Pancreas (tissue), 10 donors: ENCODE results near the gene TAMM41. TPM values are rescaled to one million over a fixed set of nuclear protein-coding genes. Genes with fewer than 3 reads are reported as not detected.

ENCODE experiments used
- ATAC-seq, 4 donors: fragments of 200-7000 bp; cut with Tn5 transposase; one replicate each; pipeline versions ENCODE4 v1.8.0 to v1.9.1; 2020; ENCODE audit warnings: mild to moderate bottlenecking in 4 of 4, moderate library complexity in 4 of 4
- DNase-seq, 6 donors: peaks; one replicate each; pipeline ENCODE4 v3.0.0-alpha.2; 2020
- FAIRE-seq: peaks from 2 replicates; lab custom pipeline; 2012; peaks lifted over from hg19 to GRCh38; lab: Jason Lieb, UNC
- H3K27ac ChIP-seq, 4 donors: fragments of 200-600 bp; sonication (generic); 1 replicate in 3 of 4; 2 replicates in 1 of 4; pipeline versions ENCODE4 v1.5.0 to v1.8.0; 2020
- H3K27me3 ChIP-seq, 4 donors: fragments of 200-600 bp; one replicate each; pipeline ENCODE4 v1.8.0; 2021
- H3K36me3 ChIP-seq, 3 donors: fragments of 200-600 bp; sonication (generic) in 1 of 3; one replicate each; pipeline versions ENCODE4 v1.5.0 to v1.8.0; 2020 to 2021
- H3K4me1 ChIP-seq, 3 donors: fragments of 200-600 bp; one replicate each; pipeline ENCODE4 v1.8.0; 2021
- H3K4me3 ChIP-seq, 4 donors: fragments of 200-600 bp; sonication (generic) in 2 of 4; one replicate each; pipeline versions ENCODE4 v1.5.0 to v1.8.0; 2020 to 2021
- H3K9me3 ChIP-seq, 4 donors: fragments of 200-600 bp; one replicate each; pipeline ENCODE4 v1.8.0; 2021
- CTCF ChIP-seq, 4 donors: fragments of 200-600 bp; sonication (generic) in 3 of 4; IDR thresholded peaks; one replicate each; pipeline versions ENCODE4 v1.5.0 to v1.8.0; 2021; ENCODE audit warnings: antibody characterized with exemption in 4 of 4
- WGBS, 2 donors: extraction: QIAGEN DNeasy Blood & Tissue Kit; methylation state at CpG; one replicate each; pipeline ENCODE4 v1.1.7; 2013; 5-methylcytosine and 5-hydroxymethylcytosine counted together
- intact Hi-C, 3 donors: fragments of 100-400 bp; cut with DNase I; formaldehyde crosslinking; loops; one replicate each; pipeline versions ENCODE4 v1.11.1 to v1.14.2; 2022
- polyA plus RNA-seq, 2 donors: library from polyadenylated mRNA; stranded (reverse); fragments of 200-250 nt; gene quantifications; one replicate each; pipeline ENCODE4 v1.2.3, GENCODE V29; 2013
- total RNA-seq, 6 donors: library from RNA; stranded (reverse); fragmentation: NEBNext Ultra II Directional in 4 of 6; extraction: Animal tissue kit (Norgen Biotek cat#: 25700) in 4 of 6; gene quantifications; one replicate each; pipeline versions ENCODE4 v1.2.1 to v1.2.4, GENCODE V29; 2021 to 2023
- donor health status: healthy with polysubstance abuse.
- donor health status: DM: no; HTN: no; CAD: no; lungs with moderate emphysema.
- donor health status: DM: no; HTN: no; CAD: no.
- donor health status: control.
- donor health status: control.
- donor health status: Bipolar disorder and iron deficiency.
- donor health status: DM: yes; HTN: yes; CAD: no.
- donor health status: DM: no; HTN: no; CAD: no.
- donor health status: DM: no; HTN: no; CAD: no.
- donor health status: DM: yes; HTN: yes; CAD: no.

The TAMM41 gene
- total and polyA plus RNA-seq, 8 donors, result 6.2 to 14.0 (median 8.3) TPM

- Histone ChIP-seq H3K36me3 (peaks cover 0 to 5% (median 3%) of the 10 kb centered on the region in 3 donors), H3K9me3 (no peaks in the 10 kb centered on the region), H3K4me3 (no peak overlapping the region), H3K27me3 (no peaks in the 10 kb centered on the region), H3K4me1 (no peaks in the 10 kb centered on the region), H3K27ac (no peak overlapping the region)
- no peak for TF ChIP-seq CTCF (IDR thresholded peaks at IDR 0.05)
- 88 to 94% methylated on average over 1 of the region's 1 CpG for WGBS, 2 donors
- DNase-seq, result no peak
- ATAC-seq, result no peak
- intact Hi-C loops, result no loop called here
- no peak for FAIRE-seq
These were observed 57.3 kb downstream of the TAMM41 start for GRCh38 chr3:11789412-11789811.

GRCh38 chr3:11784971-11785377 lies 61.7 kb downstream of the TAMM41 start:
- 78 to 81% methylated on average over 3 of the region's 3 CpGs for WGBS, 2 donors
- TF ChIP-seq CTCF (IDR thresholded peaks at IDR 0.05), result no peak
- no peaks in the 10 kb centered on the region for H3K27me3 ChIP-seq
- DNase-seq (no peak), FAIRE-seq (no peak), ATAC-seq (no peak)
- H3K4me3 ChIP-seq, result no peak overlapping the region
- intact Hi-C loops, result no loop called here
- no peak overlapping the region for H3K27ac ChIP-seq
- no peaks in the 10 kb centered on the region for H3K4me1 ChIP-seq
- H3K9me3 ChIP-seq, result no peaks in the 10 kb centered on the region
- peaks cover 0 to 5% (median 3%) of the 10 kb centered on the region in 3 donors for H3K36me3 ChIP-seq

GRCh38 chr3:11780341-11780740 lies 66.3 kb downstream of the TAMM41 start:
- WGBS, 2 donors, result 81 to 94% methylated on average over 1 of the region's 1 CpG
- H3K4me1 ChIP-seq, result no peaks in the 10 kb centered on the region
- FAIRE-seq, result no peak
- no peak for DNase-seq
- intact Hi-C loops, result no loop called here
- no peak overlapping the region for H3K4me3 ChIP-seq
- no peaks in the 10 kb centered on the region for H3K27me3 ChIP-seq
- no peaks in the 10 kb centered on the region for H3K36me3 ChIP-seq
- ATAC-seq, result no peak
- no peaks in the 10 kb centered on the region for H3K9me3 ChIP-seq
- no peak overlapping the region for H3K27ac ChIP-seq
- no peak for TF ChIP-seq CTCF (IDR thresholded peaks at IDR 0.05)

- Histone ChIP-seq H3K4me3 (no peak overlapping the region), H3K9me3 (no peaks in the 10 kb centered on the region), H3K27ac (no peak overlapping the region), H3K36me3 (no peaks in the 10 kb centered on the region), H3K27me3 (no peaks in the 10 kb centered on the region), H3K4me1 (no peaks in the 10 kb centered on the region)
- DNase-seq (no peak), ATAC-seq (no peak), FAIRE-seq (no peak)
- no peak for TF ChIP-seq CTCF (IDR thresholded peaks at IDR 0.05)
- intact Hi-C loops, result no loop called here
- 76 to 82% methylated on average over 3 of the region's 3 CpGs for WGBS, 2 donors
These were observed 67.1 kb downstream of the TAMM41 start for GRCh38 chr3:11779626-11780025.

GRCh38 chr3:11778248-11778647 lies 68.4 kb downstream of the TAMM41 start:
- H3K9me3 ChIP-seq, result no peaks in the 10 kb centered on the region
- no peak for FAIRE-seq
- no peak overlapping the region for H3K4me3 ChIP-seq
- H3K27me3 ChIP-seq, result no peaks in the 10 kb centered on the region
- ATAC-seq, result no peak
- H3K4me1 ChIP-seq, result no peaks in the 10 kb centered on the region
- DNase-seq, result no peak
- H3K36me3 ChIP-seq, result no peaks in the 10 kb centered on the region
- intact Hi-C loops, result no loop called here
- no peak for TF ChIP-seq CTCF (IDR thresholded peaks at IDR 0.05)
- WGBS, 2 donors, result 99 to 100% methylated on average over 2 of the region's 2 CpGs
- H3K27ac ChIP-seq, result no peak overlapping the region
